ENCODE data around the gene FFAR2.
"Not testable (repeated sequence)": the region's sequence is repeated elsewhere in the genome, so short reads cannot be mapped to it uniquely, and the experiment has no call there.

FFAR2 gene

DNA sequence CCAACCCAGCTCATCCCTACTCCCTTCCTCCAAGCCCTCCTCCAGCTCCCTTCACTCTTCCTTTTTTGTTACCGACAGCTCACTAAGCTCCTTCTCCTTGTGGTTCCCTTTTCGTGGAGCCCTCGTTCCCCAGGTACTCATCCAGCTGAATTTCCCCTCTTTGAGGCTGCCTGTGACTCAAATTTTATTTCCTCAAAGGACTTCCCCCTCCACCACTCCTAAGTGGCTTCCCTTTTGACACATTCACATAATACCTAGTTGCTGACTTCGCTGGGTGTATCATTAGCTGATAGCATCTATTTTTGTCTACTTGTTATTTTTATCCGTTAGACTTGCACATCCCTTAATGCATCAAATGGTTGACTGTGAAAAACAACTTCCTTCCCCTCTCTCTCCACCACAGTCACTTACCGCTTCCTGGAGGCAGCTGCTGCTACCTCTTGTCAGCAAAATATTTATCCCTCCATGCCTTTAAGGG lies 14.5 kb downstream of the FFAR2 start:
- no peak for TF ChIP-seq CTCF (conservative IDR thresholded peaks at IDR 0.05; ENCODE audit: low read depth, low read length)
- Histone ChIP-seq H3K4me1 (ENCODE audit: low read depth, poor library complexity, severe bottlenecking) (no peaks in the 10 kb centered on the region), H4K20me1 (ENCODE audit: insufficient read depth) (no peaks in the 10 kb centered on the region), H3K4me3 (IDR thresholded peaks at IDR 0.05; ENCODE audit: insufficient read depth, low read depth, low read length) (no peak overlapping the region), H3K27me3 (ENCODE audit: insufficient read depth, low read depth) (peaks cover 45% of the 10 kb centered on the region; the same call in 1 of the 2 replicates), H3K79me2 (ENCODE audit: insufficient read depth, low read depth) (no peaks in the 10 kb centered on the region), H2AFZ (ENCODE audit: low read depth) (no peak overlapping the region), H3K27ac (no peak overlapping the region), H3K36me3 (ENCODE audit: insufficient read depth) (no peaks in the 10 kb centered on the region), H3K9ac (no peak overlapping the region), H3K4me2 (no peak overlapping the region)

DNA sequence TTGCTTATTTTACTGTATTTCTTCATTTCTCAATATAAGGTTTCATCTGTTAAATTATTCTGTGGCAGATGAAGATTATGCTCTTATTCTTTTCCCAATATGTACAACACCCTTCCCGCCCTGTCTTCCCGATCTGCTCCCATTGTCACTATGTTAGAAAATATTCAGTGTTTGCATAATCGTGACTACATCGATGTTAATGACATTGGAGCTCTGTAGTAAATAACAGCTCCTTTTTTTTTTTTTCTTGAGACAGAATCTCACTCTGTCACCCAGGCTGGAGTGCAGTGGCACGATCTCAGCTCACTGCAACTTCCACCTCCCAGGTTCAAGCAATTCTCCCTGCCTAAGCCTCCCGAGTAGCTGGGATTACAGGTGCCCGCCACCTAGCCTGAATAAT lies 14.9 kb downstream of the FFAR2 start:
- H3K36me3 ChIP-seq (ENCODE audit: insufficient read depth); H4K20me1 ChIP-seq (ENCODE audit: insufficient read depth); H3K4me2 ChIP-seq; H3K4me1 ChIP-seq (ENCODE audit: low read depth, poor library complexity, severe bottlenecking); H3K79me2 ChIP-seq (ENCODE audit: insufficient read depth, low read depth); H3K27ac ChIP-seq; H2AFZ ChIP-seq (ENCODE audit: low read depth); H3K4me3 ChIP-seq (IDR thresholded peaks at IDR 0.05; ENCODE audit: insufficient read depth, low read depth, low read length); H3K9ac ChIP-seq: not testable (repeated sequence)
- peaks cover 46% of the 10 kb centered on the region; the same call in 1 of the 2 replicates for H3K27me3 ChIP-seq (ENCODE audit: insufficient read depth, low read depth)

DNA sequence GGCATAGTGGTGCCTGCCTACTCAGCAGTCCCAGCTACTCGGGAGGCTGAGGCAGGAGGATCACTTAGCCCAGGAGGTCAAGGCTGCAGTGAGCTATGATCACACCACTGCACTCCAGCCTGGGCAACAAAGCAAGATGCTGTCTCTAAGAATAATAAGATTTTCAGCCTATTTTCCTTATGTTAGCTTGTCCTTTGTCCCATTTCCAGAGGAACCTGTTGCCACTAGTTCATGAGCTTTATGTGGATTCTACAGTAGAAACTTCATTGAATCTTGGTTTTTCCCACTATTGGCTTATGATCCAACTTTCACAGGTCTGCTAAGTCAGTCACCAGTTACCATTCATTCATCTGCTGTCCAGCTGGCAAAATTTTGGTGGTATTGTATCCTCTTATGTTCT lies 18.2 kb downstream of the FFAR2 start:
- Histone ChIP-seq H3K4me3 (IDR thresholded peaks at IDR 0.05; ENCODE audit: insufficient read depth, low read depth, low read length) (no peak overlapping the region), H4K20me1 (ENCODE audit: insufficient read depth) (no peaks in the 10 kb centered on the region), H3K4me2 (no peak overlapping the region), H3K36me3 (ENCODE audit: insufficient read depth) (no peaks in the 10 kb centered on the region), H3K9ac (no peak overlapping the region), H3K27ac (no peak overlapping the region), H3K4me1 (ENCODE audit: low read depth, poor library complexity, severe bottlenecking) (no peaks in the 10 kb centered on the region), H2AFZ (ENCODE audit: low read depth) (no peak overlapping the region), H3K79me2 (ENCODE audit: insufficient read depth, low read depth) (no peaks in the 10 kb centered on the region), H3K27me3 (ENCODE audit: insufficient read depth, low read depth) (peaks cover 37% of the 10 kb centered on the region; the same call in 1 of the 2 replicates)
- no peak for TF ChIP-seq CTCF (conservative IDR thresholded peaks at IDR 0.05; ENCODE audit: low read depth, low read length)

DNA sequence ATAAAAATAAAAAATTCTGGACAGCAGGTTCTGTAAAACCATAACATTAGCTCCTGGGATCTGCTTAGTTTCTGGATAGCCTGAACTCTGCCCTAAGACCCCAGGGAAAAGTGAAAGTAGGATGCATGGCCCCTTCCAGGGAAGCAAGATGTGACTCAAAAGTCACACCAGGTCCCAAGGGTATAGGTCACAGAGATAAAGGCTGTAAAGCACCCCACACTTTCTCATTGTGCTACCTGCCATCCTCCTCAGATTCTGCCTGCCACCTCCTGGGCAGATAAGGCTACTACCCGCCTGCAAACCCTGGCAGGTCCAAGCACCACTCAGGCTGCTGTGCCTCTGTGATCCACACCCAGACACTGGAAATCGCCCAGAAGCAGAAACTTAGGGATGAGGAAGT lies 20.6 kb downstream of the FFAR2 start:
- Histone ChIP-seq H3K36me3 (ENCODE audit: insufficient read depth) (no peaks in the 10 kb centered on the region), H3K4me2 (no peak overlapping the region), H2AFZ (ENCODE audit: low read depth) (no peak overlapping the region), H4K20me1 (ENCODE audit: insufficient read depth) (no peaks in the 10 kb centered on the region), H3K4me3 (IDR thresholded peaks at IDR 0.05; ENCODE audit: insufficient read depth, low read depth, low read length) (no peak overlapping the region), H3K9ac (no peak overlapping the region), H3K27me3 (ENCODE audit: insufficient read depth, low read depth) (peaks cover 28% of the 10 kb centered on the region; the same call in 1 of the 2 replicates), H3K79me2 (ENCODE audit: insufficient read depth, low read depth) (no peaks in the 10 kb centered on the region), H3K27ac (no peak overlapping the region), H3K4me1 (ENCODE audit: low read depth, poor library complexity, severe bottlenecking) (no peaks in the 10 kb centered on the region)
- TF ChIP-seq CTCF (conservative IDR thresholded peaks at IDR 0.05; ENCODE audit: low read depth, low read length), result no peak

DNA sequence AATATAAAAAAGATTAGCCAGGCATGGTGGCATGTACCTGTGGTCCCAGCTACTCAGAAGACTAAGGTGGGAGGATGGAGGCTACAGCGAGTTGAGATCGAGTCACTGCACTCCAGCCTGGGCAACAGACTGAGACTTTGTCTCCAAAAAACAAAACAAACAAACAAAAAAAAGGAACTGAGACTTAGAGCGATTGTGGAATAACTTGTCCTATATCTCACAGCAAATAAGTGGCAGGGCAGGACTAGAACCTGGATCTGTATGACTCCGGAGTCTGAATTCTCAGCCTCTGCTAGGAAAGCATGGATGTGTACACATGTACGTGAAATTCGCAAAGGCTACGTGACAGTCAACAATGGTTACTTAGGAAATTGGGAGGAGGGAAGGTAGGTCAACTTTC lies 22.1 kb downstream of the FFAR2 start:
- TF ChIP-seq CTCF (conservative IDR thresholded peaks at IDR 0.05; ENCODE audit: low read depth, low read length), result no peak
- no peaks in the 10 kb centered on the region for H3K79me2 ChIP-seq (ENCODE audit: insufficient read depth, low read depth)
- H3K27me3 ChIP-seq (ENCODE audit: insufficient read depth, low read depth), result peaks cover 15% of the 10 kb centered on the region; the same call in 1 of the 2 replicates
- H2AFZ ChIP-seq (ENCODE audit: low read depth), result no peak overlapping the region
- H3K27ac ChIP-seq, result no peak overlapping the region
- H3K4me3 ChIP-seq (IDR thresholded peaks at IDR 0.05; ENCODE audit: insufficient read depth, low read depth, low read length), result no peak overlapping the region
- no peaks in the 10 kb centered on the region for H3K4me1 ChIP-seq (ENCODE audit: low read depth, poor library complexity, severe bottlenecking)
- no peaks in the 10 kb centered on the region for H4K20me1 ChIP-seq (ENCODE audit: insufficient read depth)
- no peaks in the 10 kb centered on the region for H3K36me3 ChIP-seq (ENCODE audit: insufficient read depth)
- no peak overlapping the region for H3K9ac ChIP-seq
- H3K4me2 ChIP-seq, result no peak overlapping the region

DNA sequence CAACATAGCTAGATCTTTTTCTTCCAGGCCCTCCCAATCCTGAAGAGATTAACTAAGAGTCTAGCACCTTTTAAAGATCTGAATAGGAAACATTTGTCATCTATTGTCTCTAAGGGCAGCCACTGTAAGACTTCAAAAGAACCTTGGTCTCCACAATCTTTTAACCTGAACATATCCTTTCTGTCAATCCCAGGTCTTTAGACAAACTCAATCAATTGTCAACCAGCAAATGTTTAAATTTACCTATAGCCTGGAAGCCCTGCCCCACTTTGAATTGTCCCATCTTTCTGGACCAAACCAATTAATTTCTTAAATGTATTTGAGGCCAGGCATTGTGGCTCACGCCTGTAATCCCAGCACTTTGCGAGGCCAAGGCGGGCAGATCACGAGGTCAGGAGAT lies 23.0 kb downstream of the FFAR2 start:
- not testable (repeated sequence) for H3K4me2 ChIP-seq; H3K79me2 ChIP-seq (ENCODE audit: insufficient read depth, low read depth); H3K36me3 ChIP-seq (ENCODE audit: insufficient read depth); H4K20me1 ChIP-seq (ENCODE audit: insufficient read depth); H3K27ac ChIP-seq; H3K9ac ChIP-seq; H3K4me3 ChIP-seq (IDR thresholded peaks at IDR 0.05; ENCODE audit: insufficient read depth, low read depth, low read length); H3K4me1 ChIP-seq (ENCODE audit: low read depth, poor library complexity, severe bottlenecking); H2AFZ ChIP-seq (ENCODE audit: low read depth)
- H3K27me3 ChIP-seq (ENCODE audit: insufficient read depth, low read depth), result peaks cover 10% of the 10 kb centered on the region; the same call in 1 of the 2 replicates

Measured in KMS-11 (cell line).